Small intestine (tissue), 7 donors: ENCODE measurements around the gene EPM2A. TPM values are rescaled to one million over a fixed set of nuclear protein-coding genes. Genes with fewer than 3 reads are reported as not detected.
"Not testable (repeated sequence)": the region's sequence is repeated elsewhere in the genome, so short reads cannot be mapped to it uniquely, and the experiment has no call there.

Experiments
- DNase-seq, 2 donors: peaks; one replicate each; pipeline versions ENCODE4 v3.0.0 to v3.0.0-alpha.2; 2013
- FAIRE-seq: peaks from 2 replicates; lab custom pipeline; 2012; peaks lifted over from hg19 to GRCh38; lab: Jason Lieb, UNC
- H3K27ac ChIP-seq, 3 donors: one replicate each; pipeline ENCODE4 v1.5.1; 2013; ENCODE audit warnings: low read length in 2 of 3, mild to moderate bottlenecking in 2 of 3, control low read depth in 1 of 3, inconsistent platforms in 1 of 3, low read depth in 1 of 3, moderate library complexity in 1 of 3
- H3K27me3 ChIP-seq, 3 donors: one replicate each; pipeline ENCODE4 v1.6.1; 2013; ENCODE audit warnings: low read length in 3 of 3, inconsistent platforms in 1 of 3; ENCODE audit not compliant: control insufficient read depth in 3 of 3, insufficient read depth in 3 of 3
- H3K36me3 ChIP-seq, 3 donors: one replicate each; pipeline ENCODE4 v1.6.1; 2013; ENCODE audit warnings: low read length in 3 of 3, inconsistent platforms in 1 of 3, low read depth in 1 of 3, mild to moderate bottlenecking in 1 of 3, moderate library complexity in 1 of 3; ENCODE audit not compliant: control insufficient read depth in 3 of 3, insufficient read depth in 2 of 3
- H3K4me1 ChIP-seq, 3 donors: one replicate each; pipeline ENCODE4 v1.6.1; 2013; ENCODE audit warnings: low read length in 2 of 3, inconsistent platforms in 1 of 3, low read depth in 1 of 3, mild to moderate bottlenecking in 1 of 3, moderate library complexity in 1 of 3; ENCODE audit not compliant: control insufficient read depth in 3 of 3, insufficient read depth in 2 of 3
- H3K4me3 ChIP-seq, 3 donors: one replicate each; pipeline ENCODE4 v1.5.1; 2013; ENCODE audit warnings: low read length in 3 of 3, control low read depth in 1 of 3, inconsistent platforms in 1 of 3, low read depth in 1 of 3, mild to moderate bottlenecking in 1 of 3, moderate library complexity in 1 of 3
- H3K9me3 ChIP-seq, 2 donors: one replicate each; pipeline ENCODE4 v1.6.1; 2013; ENCODE audit warnings: low read depth in 1 of 2, low read length in 1 of 2; ENCODE audit not compliant: control insufficient read depth in 2 of 2, insufficient read depth in 1 of 2
- WGBS, 3 donors: extraction: QIAGEN DNeasy Blood & Tissue Kit; methylation state at CpG; one replicate each; pipeline ENCODE4 v1.1.7; 2013; 5-methylcytosine and 5-hydroxymethylcytosine counted together
- polyA plus RNA-seq, 4 donors: library from polyadenylated mRNA; stranded (reverse) in 3 of 4; unstranded in 1 of 4; fragments of 200-250 nt in 3 of 4; fragments of 120-200 nt in 1 of 4; gene quantifications; one replicate each; pipeline versions ENCODE4 v1.2.1 to v1.2.3, GENCODE V29; 2013
- donor health status: healthy with polysubstance abuse.
- donor health status: control.
- donor health status: control.
- donor health status: Bipolar disorder and iron deficiency.
- donor health status: healthy.

The EPM2A gene
- polyA plus RNA-seq, 4 donors = 1.8 to 6.5 (median 2.6) TPM

- peak; percentile 31 to 38 for DNase-seq
These were observed 20.9 kb upstream of the EPM2A start for GRCh38 chr6:145756170-145756662.

GRCh38 chr6:145755682-145756081, 20.4 kb upstream of the EPM2A start:
- no peaks in the 10 kb centered on the region for H3K27me3 ChIP-seq

More at GRCh38 chr6:145756170-145756662, 20.9 kb upstream of the EPM2A start:
- no peaks in the 10 kb centered on the region for H3K36me3 ChIP-seq
- no peak overlapping the region for H3K27ac ChIP-seq
- H3K27me3 ChIP-seq = no peaks in the 10 kb centered on the region
- WGBS, 3 donors = 15 to 48% (median 36%) methylated on average over 1 of the region's 1 CpG
- H3K9me3 ChIP-seq = no peaks in the 10 kb centered on the region
- FAIRE-seq = no peak
- H3K4me3 ChIP-seq = no peak overlapping the region
- H3K4me1 ChIP-seq = no peaks in the 10 kb centered on the region

GRCh38 chr6:145752638-145753037, 17.3 kb upstream of the EPM2A start:
- no peak for FAIRE-seq
- Histone ChIP-seq H3K4me1 (peaks cover 0 to 3% (median 0%) of the 10 kb centered on the region in 3 donors), H3K9me3 (no peaks in the 10 kb centered on the region), H3K4me3 (no peak overlapping the region), H3K27ac (no peak overlapping the region), H3K27me3 (no peaks in the 10 kb centered on the region), H3K36me3 (no peaks in the 10 kb centered on the region)
- no peak for DNase-seq
- WGBS, 3 donors = 75 to 83% (median 80%) methylated on average over 2 of the region's 2 CpGs

More at GRCh38 chr6:145755682-145756081, 20.4 kb upstream of the EPM2A start:
- H3K27ac ChIP-seq = no peak overlapping the region
- no peaks in the 10 kb centered on the region for H3K36me3 ChIP-seq
- FAIRE-seq = no peak
- no peak for DNase-seq
- no peak overlapping the region for H3K4me3 ChIP-seq
- no peaks in the 10 kb centered on the region for H3K4me1 ChIP-seq
- no peaks in the 10 kb centered on the region for H3K9me3 ChIP-seq

GRCh38 chr6:145749632-145750031, 14.3 kb upstream of the EPM2A start:
- FAIRE-seq (no peak), DNase-seq (peak; percentile 59 to 74)
- Histone ChIP-seq H3K27me3 (no peaks in the 10 kb centered on the region), H3K9me3 (no peaks in the 10 kb centered on the region), H3K27ac (no peak overlapping the region), H3K4me1 (peaks cover 0 to 3% (median 0%) of the 10 kb centered on the region in 3 donors), H3K36me3 (no peaks in the 10 kb centered on the region), H3K4me3 (no peak overlapping the region)
- 16 to 43% (median 30%) methylated on average over 1 of the region's 1 CpG for WGBS, 3 donors

- 88 to 100% (median 94%) methylated on average over 1 of the region's 1 CpG for WGBS, 3 donors
- no peaks in the 10 kb centered on the region for H3K9me3 ChIP-seq
- H3K27ac ChIP-seq = no peak overlapping the region
- H3K36me3 ChIP-seq = no peaks in the 10 kb centered on the region
- DNase-seq = no peak
- FAIRE-seq = no peak
- H3K27me3 ChIP-seq = no peaks in the 10 kb centered on the region
- H3K4me1 ChIP-seq = peaks cover 0 to 3% (median 0%) of the 10 kb centered on the region in 3 donors
- no peak overlapping the region for H3K4me3 ChIP-seq
These were observed 10.5 kb upstream of the EPM2A start for GRCh38 chr6:145745861-145746260.

GRCh38 chr6:145744619-145745018, 9.3 kb upstream of the EPM2A start:
- no peak overlapping the region for H3K4me3 ChIP-seq
- WGBS, 3 donors = 81 to 93% (median 89%) methylated on average over 2 of the region's 2 CpGs
- H3K36me3 ChIP-seq = no peaks in the 10 kb centered on the region
- no peak overlapping the region for H3K27ac ChIP-seq
- FAIRE-seq = no peak
- H3K27me3 ChIP-seq = no peaks in the 10 kb centered on the region
- H3K9me3 ChIP-seq = no peaks in the 10 kb centered on the region
- DNase-seq = no peak
- peaks cover 0 to under 1% (median 0%) of the 10 kb centered on the region in 3 donors for H3K4me1 ChIP-seq

GRCh38 chr6:145743332-145743731, 8.0 kb upstream of the EPM2A start:
- WGBS, 3 donors = 84 to 96% (median 93%) methylated on average over 2 of the region's 2 CpGs
- Histone ChIP-seq H3K4me3 (no peak overlapping the region), H3K27ac (no peak overlapping the region), H3K4me1 (no peaks in the 10 kb centered on the region), H3K36me3 (no peaks in the 10 kb centered on the region), H3K27me3 (no peaks in the 10 kb centered on the region), H3K9me3 (no peaks in the 10 kb centered on the region)
- DNase-seq (no peak), FAIRE-seq (no peak)

GRCh38 chr6:145742472-145742871, 7.2 kb upstream of the EPM2A start:
- not testable (repeated sequence) for H3K27ac ChIP-seq, FAIRE-seq, H3K4me1 ChIP-seq, H3K36me3 ChIP-seq, H3K9me3 ChIP-seq, H3K27me3 ChIP-seq, H3K4me3 ChIP-seq, DNase-seq
- 78 to 87% (median 82%) methylated on average over 6 of the region's 6 CpGs for whole genome bisulfite sequencing, 3 donors

- WGBS, 3 donors = 90 to 94% (median 93%) methylated on average over 5 of the region's 5 CpGs
- H3K4me1 ChIP-seq, FAIRE-seq, H3K4me3 ChIP-seq, H3K27me3 ChIP-seq, H3K36me3 ChIP-seq, DNase-seq, H3K27ac ChIP-seq, H3K9me3 ChIP-seq: not testable (repeated sequence)
These were observed 4.4 kb upstream of the EPM2A start for GRCh38 chr6:145739685-145740084.
